Coronary artery (tissue), 2 donors: ENCODE data around the gene MYLK4.

Experiments used
- DNase-seq: peaks from one replicate; pipeline ENCODE4 v3.0.0-alpha.2; 2017; ENCODE audit warnings: low spot score
- H3K27ac ChIP-seq, 2 donors: fragments of 200-600 bp; sonication (generic); one replicate each; pipeline ENCODE4 v1.5.1; 2016 to 2019
- H3K4me3 ChIP-seq: fragments of 200-600 bp; sonication (generic); 2 replicates; pipeline ENCODE4 v1.5.1; 2016; ENCODE audit warnings: mild to moderate bottlenecking, moderate library complexity
- TF ChIP-seq, protein P1 (sequence below): fragments of 200-600 bp; sonication (generic); IDR thresholded peaks from one replicate; pipeline ENCODE4 v1.5.1; 2019; ENCODE audit warnings: antibody characterized with exemption

MYLK4 gene

DNA sequence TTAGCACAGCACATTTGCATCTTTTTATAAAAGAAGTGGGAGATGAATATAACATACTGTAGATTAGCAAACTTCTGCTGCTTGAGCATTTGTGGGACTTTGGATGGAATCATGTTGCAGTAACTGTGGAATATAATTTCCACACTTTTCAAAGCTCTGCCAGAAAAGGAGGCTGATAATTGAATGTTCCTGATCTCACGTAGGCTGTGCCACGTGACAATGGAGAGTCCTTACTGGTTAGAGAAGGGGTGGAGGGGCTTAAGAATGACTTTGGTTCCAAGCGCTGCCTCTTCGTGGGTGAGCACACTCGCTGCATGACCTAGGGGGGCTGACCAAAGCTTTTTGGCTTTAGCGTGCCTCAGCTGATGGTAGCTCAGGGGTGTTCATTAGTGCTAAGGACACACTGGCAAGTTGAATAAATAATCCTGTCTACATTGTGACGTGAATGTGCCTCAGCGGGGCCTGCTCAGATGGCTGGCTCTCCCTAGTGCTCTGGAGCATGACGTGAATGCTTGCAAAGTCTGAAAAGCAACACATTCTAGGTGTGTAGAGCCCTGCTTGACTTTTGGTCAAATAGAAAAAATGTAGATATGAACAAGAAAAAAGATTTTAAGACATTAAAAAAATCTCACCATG lies 29.5 kb upstream of the MYLK4 start:
- Histone ChIP-seq H3K4me3 (no peak overlapping the region), H3K27ac (no peak overlapping the region)
- TF ChIP-seq, protein P1, sequence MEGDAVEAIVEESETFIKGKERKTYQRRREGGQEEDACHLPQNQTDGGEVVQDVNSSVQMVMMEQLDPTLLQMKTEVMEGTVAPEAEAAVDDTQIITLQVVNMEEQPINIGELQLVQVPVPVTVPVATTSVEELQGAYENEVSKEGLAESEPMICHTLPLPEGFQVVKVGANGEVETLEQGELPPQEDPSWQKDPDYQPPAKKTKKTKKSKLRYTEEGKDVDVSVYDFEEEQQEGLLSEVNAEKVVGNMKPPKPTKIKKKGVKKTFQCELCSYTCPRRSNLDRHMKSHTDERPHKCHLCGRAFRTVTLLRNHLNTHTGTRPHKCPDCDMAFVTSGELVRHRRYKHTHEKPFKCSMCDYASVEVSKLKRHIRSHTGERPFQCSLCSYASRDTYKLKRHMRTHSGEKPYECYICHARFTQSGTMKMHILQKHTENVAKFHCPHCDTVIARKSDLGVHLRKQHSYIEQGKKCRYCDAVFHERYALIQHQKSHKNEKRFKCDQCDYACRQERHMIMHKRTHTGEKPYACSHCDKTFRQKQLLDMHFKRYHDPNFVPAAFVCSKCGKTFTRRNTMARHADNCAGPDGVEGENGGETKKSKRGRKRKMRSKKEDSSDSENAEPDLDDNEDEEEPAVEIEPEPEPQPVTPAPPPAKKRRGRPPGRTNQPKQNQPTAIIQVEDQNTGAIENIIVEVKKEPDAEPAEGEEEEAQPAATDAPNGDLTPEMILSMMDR = no peak
- DNase-seq = no peak

DNA sequence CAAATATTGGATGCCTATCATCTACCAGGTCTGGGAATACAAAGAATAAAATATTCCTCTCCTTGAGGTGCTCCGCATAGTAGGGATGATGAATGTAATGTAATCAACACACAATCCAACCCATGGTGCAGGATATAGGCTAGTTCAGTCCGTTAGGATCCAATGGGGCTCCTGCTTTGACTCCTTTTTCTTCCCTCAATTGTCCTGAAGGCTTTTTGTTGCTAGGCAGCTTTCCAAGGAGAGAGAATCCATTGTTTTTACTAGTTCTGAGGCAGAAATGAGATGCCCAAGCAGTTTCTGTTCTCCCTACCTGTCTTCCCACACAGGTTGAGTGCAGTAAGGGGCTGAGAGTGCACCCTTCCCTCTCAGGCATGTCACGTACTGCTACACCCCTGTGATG lies 26.5 kb upstream of the MYLK4 start:
- no peak overlapping the region for H3K4me3 ChIP-seq
- H3K27ac ChIP-seq = no peak overlapping the region
- TF ChIP-seq, protein P1 = no peak
- DNase-seq = no peak

DNA sequence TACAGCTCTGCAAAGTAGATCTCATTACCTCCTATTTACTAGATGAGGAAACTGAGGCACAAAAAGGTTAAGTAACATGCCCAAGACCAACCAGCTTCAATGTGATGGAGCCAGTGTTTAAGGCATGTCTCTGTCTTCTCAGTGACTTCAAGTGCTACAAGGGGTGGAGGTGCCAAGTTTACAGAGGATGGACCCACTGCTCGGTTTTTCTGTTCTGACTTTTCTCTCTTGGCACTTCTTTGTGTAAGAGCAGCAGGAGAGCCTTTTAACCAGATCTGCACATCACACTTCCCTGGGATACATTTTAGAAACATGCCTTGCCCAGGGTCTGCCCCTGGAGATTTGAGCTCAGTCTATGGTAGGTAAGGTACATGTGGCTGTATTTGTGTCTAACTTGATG lies 24.3 kb upstream of the MYLK4 start:
- Histone ChIP-seq H3K4me3 (no peak overlapping the region), H3K27ac (no peak overlapping the region)
- TF ChIP-seq, protein P1 = no peak
- no peak for DNase-seq

DNA sequence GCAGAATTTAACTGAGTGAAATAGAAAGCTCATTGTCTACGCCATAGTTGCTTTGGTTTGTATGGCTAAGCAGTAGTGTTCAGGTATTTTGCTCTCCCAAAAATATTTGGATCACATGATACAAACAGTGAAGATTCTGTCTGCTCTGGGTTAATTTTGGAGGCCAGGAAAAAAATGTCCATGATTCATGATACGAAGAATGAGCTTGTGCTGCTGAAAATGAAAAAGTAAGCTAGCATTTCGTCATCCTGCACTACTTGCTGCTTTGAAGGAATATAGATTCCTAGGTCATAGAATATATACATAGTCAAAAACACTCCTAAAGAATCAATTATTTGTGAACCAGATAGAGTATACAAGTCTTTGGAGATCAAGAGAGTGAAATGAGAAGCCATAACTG lies 22.7 kb upstream of the MYLK4 start:
- TF ChIP-seq, protein P1 = no peak
- no peak for DNase-seq
- H3K27ac ChIP-seq = peak overlapping the region; percentile 29 to 49

DNA sequence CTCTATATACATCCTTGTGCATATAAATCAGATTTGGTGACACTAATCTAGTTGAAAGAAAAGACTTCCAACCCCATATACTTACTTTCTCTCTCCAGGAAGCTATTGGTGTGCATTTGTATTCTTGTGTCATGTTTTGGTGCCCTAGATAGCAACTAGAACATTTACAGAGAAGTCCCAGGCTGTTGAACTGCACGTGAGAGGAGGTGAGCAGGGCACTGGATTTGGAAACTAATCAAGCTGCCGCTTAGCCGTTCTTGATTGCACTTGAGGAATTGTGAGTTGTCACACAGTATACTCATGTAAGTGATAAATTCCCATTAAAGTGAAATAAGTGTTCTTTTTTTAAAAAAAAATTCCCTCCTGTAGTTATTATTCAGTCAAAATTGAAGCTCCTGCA lies 22.1 kb upstream of the MYLK4 start:
- no peak for DNase-seq
- Histone ChIP-seq H3K4me3 (no peak overlapping the region), H3K27ac (peak overlapping the region; percentile 1 to 28)
- TF ChIP-seq, protein P1 = no peak

More for the DNA sequence above, 22.7 kb upstream of the MYLK4 start:
- no peak overlapping the region for H3K4me3 ChIP-seq

DNA sequence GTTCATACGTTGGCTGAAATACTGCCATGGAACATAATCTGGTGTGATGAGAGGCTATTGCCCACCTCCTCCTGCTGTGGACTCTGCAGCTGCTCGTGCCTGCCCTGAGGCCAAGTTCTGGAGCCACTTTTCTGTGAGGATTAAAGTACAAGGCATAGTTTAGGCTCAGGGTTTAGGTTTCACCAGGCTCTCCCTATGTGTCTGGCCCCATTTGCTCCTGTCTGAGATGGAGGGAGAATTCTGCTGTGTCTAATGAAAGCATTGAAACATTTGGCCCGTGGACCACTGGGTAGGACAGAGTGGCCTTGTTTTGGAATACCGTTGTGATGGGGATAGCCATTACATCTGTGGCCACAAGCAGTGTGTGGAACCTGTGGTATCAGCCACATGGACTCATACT lies 20.4 kb upstream of the MYLK4 start:
- TF ChIP-seq, protein P1 = no peak
- peak overlapping the region; percentile 55 for H3K4me3 ChIP-seq
- no peak for DNase-seq
- H3K27ac ChIP-seq = peak overlapping the region; percentile 66 to 68

DNA sequence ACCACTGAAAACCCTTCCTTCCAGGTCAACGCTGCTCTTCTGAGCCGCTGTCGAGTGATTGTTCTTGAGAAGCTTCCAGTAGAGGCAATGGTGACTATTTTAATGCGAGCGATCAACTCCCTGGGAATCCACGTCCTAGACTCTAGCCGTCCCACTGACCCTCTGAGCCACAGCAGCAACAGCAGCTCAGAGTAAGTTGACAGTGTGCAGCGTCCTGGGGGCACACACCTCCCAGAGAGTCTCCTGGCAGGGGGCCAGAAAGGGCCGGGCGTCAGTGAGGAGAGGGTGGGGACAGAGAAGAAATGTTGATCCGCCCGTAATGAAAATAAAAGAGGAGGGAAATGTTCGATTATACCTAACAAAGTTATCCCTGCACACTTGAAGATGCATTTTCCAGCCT lies 19.4 kb upstream of the MYLK4 start:
- TF ChIP-seq, protein P1 = no peak
- DNase-seq = no peak
- peak overlapping the region; percentile 55 for H3K4me3 ChIP-seq
- H3K27ac ChIP-seq = peak overlapping the region; percentile 68 to 73
